Measurements from ENCODE around the gene SSTR3.

DNA sequence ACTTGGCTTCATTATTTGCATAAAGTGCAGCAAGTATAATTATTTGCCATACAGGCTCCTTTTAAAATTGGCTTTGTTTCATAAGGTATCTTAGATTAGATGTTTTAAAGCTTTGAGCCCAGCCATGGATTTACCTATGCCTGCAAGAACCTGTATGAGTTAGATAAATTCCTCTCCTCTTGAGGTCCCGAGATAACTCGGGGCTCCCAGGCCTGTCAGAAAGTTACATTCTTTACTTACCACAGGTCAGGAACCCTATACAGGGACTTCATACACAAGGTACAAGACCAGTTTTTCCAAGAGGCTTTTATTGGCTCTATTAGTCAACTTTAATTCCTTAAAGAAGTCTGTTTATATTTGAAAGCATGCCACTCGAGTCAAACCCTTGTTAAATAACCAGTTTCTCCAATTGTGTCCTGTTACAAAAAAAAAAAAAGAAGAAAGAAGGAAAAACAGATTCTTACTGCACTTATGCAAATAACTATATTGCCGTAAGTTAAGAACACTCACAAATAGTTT is 22.0 kb downstream of the SSTR3 start:
- TF ChIP-seq CTCF (IDR thresholded peaks at IDR 0.05): no peak
- no peak for TF ChIP-seq POLR2A (IDR thresholded peaks at IDR 0.05)

Measured in testis (tissue), 2 donors.